ENCODE measurements around the gene EXOC3.

The EXOC3 gene

DNA sequence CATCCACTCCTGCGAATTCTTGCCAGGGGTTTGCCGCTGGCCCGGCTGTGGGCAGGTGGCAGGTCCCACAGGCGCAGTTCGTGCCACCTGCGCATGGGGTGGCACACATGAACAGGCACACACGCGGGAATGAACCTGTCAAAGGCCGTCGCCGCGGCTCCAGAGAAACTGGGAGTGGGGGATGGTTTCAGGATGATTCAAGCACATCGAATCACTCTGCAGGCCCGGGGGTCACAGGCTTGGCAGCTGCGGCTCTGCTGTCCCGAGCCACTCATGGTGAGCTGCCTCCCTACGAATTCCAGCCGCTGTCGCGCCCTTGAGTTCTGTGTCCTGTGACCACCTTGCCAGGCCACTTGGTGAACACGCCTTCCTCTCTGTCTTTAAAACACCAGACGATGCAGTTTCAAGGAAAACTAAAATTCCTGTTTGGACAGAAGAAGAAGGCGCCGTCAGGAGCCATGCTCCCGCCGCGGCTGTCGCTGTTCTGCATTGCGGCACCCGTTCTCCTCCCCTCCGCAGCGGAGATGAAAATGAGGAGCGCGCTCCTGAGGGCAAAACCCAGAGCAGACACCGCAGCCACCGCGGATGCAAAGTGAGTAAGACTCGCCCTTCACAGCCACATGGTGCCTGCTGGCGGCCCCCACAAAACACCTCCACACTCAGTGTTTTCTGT lies 15.4 kb upstream of the EXOC3 start:
- DNase-seq = no peak

GRCh38 chr5:428219-428618 lies 14.8 kb upstream of the EXOC3 start:
- no peak for DNase-seq

- DNase-seq = no peak
Observed at GRCh38 chr5:428754-429452, 14.1 kb upstream of the EXOC3 start.

DNA sequence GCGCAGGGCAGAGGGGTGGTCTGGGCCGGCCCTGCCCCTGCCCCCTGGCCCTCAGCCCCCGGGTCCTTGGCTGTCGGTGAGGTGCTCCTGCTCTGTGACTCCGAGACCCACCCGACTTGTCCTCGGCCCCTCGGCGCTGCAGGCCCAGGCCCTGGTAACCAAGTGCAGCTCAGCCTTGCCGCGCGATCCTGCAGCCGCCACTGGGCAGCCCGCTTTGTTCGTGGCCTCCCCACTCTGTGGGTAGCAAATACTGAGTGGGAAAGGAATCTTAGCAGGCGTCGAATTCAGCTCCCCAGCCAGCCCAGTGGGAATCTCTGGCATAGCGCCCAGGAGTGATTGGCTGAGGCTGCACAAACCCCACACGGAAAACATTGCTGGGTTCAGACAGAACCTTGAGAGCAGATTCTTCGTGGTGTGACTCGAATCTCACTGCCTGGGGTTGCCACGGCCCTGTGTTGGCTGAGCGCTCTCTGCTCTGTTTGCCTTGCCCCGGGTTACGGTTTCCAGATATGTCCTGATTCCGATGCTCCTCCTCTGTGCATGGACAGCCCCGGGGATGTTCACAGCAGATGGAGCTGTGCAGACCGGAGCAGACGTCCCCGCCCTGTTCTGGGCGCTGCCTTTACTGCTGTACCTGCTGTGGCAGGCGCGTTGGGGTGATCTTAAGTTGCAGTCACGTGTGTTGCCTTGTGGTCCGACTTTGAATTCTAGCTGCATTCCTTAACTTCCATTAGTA lies 13.4 kb upstream of the EXOC3 start:
- no peak for DNase-seq

DNA sequence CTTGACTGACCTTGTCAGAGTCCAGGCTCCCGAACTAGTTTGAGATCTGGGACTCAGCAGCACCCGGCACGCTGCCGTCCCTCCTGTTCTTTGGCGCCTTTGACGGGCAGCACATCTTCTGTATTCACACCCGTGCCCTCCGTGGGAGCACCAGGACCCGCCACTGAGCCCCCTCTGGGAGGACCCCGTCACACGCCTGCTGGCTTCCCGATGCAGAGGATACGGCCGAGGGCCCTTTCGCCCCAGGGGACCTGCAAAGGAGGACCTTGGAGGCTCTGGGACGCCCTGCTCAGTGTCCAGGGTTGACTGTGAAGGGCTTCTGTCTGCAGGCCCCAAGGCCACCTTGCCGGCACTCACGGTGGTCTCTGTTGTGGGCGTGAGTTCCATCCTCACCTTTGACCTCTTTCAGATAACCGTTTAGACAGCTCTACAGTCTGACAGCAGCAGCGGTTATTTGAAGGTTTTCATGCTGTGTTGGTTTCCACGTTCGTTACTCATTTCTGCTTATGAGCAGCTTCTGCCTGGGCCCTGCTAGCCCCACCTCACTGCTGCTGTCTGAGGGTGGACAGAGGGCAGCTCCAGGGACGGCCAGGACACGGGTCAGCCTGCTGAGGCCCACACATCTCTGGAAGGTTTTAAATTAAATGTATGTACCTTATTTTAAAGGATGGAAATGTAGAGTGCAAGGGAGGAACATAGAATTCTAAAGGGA lies 12.6 kb upstream of the EXOC3 start:
- DNase-seq = no peak

- DNase-seq = no peak
Observed at GRCh38 chr5:431001-431710, 11.8 kb upstream of the EXOC3 start.

DNA sequence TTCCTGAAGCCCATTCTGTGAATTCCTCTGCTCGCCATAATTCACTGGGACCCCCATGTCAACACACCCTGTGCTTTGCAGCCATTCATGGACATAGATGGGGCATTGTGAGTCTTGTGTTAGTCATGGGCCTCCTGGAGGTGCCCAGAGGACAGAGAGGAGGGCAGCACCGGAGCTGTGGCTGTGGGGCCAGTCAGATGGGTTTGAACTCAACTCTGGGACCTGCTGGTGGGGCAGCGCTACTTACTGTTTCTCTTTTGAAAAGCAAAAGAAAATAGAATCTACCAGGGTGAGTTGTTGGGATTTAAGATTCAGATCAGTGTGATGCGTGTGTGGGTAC lies 11.3 kb upstream of the EXOC3 start:
- no peak for DNase-seq

GRCh38 chr5:432201-432927 lies 10.6 kb upstream of the EXOC3 start:
- no peak for DNase-seq

DNA sequence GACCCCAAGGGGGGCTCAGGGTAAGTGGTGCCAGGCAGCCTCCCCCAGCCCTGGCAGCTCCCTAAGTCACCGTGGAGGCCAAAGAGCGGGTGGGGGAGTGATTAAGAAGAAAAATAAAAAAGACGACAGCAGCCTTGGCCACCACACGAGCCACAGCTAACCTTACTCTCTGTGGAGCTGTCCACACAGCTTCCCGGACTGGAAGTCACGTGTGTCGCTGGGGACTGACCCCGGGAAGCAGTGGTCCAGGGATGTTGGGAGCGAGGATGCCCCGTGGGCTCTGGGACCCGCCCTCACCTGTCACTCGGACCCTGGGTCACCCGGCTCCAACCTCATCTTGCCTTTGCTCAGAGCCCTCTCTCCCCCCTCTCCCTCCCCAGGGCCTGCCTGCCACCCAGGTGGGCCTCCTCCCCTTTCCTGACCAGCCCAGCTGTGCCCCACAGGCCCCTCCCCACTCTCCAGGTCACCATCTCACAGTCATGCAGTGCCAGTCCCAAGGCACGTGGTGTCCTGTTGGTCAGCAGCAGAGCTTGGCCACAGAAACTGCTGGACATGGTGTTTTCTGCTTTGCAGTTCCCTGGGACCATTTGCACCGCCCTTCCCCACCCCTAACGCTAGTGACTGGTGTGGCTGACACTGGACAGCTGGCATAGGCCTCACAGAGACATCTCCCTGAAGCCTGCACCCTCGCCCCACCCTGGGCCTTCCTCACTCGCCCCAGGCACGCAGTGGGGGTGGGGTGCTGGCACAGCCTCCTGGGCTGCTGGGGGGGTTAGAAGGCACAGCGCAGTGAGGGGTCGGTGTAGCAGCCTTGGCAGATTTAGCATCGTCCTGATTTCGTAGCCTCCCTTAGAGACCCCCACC lies 9.8 kb upstream of the EXOC3 start:
- DNase-seq = no peak

GRCh38 chr5:433836-434235 lies 9.1 kb upstream of the EXOC3 start:
- DNase-seq = no peak

GRCh38 chr5:434443-435146 lies 8.4 kb upstream of the EXOC3 start:
- DNase-seq = no peak

- DNase-seq = no peak
Observed at GRCh38 chr5:435156-435790, 7.7 kb upstream of the EXOC3 start.

DNA sequence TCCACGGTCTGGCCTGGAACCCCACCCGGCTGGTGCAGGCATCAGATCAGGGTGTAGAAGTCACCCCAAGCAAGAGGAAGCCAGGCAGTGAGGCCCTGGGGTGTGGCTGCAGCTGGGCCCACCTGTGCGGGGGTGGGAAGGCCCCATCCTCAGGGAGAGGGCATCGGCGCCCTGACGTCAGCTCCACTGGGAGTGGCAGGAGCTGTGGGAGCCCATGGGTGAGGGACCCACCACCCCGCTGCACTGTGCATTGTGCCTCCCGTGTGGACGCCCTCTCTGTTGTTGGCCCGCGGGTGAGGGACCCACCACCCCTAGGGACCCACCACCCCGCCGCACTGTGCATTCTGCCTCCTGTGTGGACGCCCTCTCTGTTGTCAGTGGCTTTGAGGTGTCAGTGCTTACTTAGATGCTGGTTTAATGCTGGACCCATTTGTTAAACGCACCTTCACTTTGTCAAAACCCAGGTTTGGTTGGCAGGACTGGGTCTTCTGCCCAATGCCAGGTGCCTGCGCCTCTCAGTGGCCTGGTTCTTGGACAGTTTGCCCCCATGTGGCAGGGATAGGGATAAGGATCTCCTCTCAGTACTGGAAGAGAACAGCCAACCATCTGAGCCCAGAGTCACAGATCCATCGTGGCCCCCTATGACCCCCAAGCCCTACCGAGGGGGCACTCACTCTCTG lies 6.9 kb upstream of the EXOC3 start:
- no peak for DNase-seq

GRCh38 chr5:436641-436975 lies 6.4 kb upstream of the EXOC3 start:
- no peak for DNase-seq

- DNase-seq = no peak
Observed at GRCh38 chr5:437281-437771, 5.7 kb upstream of the EXOC3 start.

GRCh38 chr5:438481-438981 lies 4.4 kb upstream of the EXOC3 start:
- no peak for DNase-seq

- no peak for DNase-seq
Observed at GRCh38 chr5:439181-439580, 3.8 kb upstream of the EXOC3 start.

GRCh38 chr5:439636-440035 lies 3.3 kb upstream of the EXOC3 start:
- no peak for DNase-seq

Data from activated effector memory CD4-positive, alpha-beta T cell treated with Interleukin-2 at 50 U/mL for 16 hours (primary cell).